Measurements from ENCODE around the gene EMC9. TPM values are rescaled to one million over a fixed set of nuclear protein-coding genes. Genes with fewer than 3 reads are reported as not detected.

Gene EMC9
- total RNA-seq, 1 donor from 2014 or later = 26.4 TPM

DNA sequence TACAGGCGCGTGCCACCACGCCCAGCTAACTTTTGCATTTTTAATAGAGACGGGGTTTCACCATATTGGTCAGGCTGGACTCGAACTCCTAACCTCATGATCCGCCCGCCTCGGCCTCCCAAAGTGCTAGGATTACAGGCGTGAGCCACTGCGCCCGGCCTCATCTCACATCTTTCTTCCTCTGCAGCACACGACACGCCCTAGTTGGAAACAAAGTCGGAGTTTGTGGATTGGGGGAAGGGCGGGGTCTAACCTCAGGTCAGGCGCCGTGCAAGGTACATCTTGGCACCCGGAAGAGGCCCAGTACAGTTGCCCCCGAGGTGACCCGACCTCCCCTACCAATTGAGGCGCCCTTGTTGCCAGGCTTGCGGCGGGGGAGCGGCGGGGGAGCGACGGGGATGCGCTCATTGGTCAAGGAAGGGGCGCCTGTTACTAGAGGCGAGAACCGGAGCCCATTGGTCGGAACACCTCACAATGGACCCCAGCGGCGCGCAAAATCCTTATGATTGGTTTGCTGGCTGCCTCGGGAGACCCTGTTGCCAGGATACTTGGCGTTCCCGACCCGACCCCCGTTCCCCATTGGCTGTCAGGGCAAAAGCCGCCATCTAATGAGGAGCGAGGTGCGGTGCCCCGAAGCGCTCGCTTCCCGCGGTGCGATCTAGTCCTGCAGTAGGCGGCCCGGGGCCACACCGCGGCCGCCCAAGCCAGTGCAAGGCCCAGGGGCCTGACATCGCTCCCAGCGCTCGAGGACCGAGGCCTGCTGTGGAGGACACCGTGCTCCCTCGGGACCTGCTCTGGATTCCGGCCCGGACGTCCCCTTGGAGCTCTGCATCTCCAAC is 30.2 kb upstream of the EMC9 start, which contains the start of gene REC8:
REC8 (plus strand) TSS at position 659 of the 839 bp plus-strand sequence. CDS start 473 bp downstream, outside the sequence.
- Mint-ChIP-seq H3K4me3 (ENCODE audit: low read depth) (peak within 1 kb of the TSS; percentile 69), H3K27me3 (ENCODE audit: low read depth) (no peaks in the 10 kb centered on the region), H3K36me3 (ENCODE audit: low read depth) (peaks cover 70% of the 10 kb centered on the region), H3K9me3 (no peaks in the 10 kb centered on the region), H3K4me1 (ENCODE audit: low read depth) (peaks cover 27% of the 10 kb centered on the region), H3K27ac (peak within 1 kb of the TSS; percentile 58)
- DNase-seq (ENCODE audit: low spot score) = peak; percentile 41
- intact Hi-C loops (cut with micrococcal nuclease) = no loop called here

DNA sequence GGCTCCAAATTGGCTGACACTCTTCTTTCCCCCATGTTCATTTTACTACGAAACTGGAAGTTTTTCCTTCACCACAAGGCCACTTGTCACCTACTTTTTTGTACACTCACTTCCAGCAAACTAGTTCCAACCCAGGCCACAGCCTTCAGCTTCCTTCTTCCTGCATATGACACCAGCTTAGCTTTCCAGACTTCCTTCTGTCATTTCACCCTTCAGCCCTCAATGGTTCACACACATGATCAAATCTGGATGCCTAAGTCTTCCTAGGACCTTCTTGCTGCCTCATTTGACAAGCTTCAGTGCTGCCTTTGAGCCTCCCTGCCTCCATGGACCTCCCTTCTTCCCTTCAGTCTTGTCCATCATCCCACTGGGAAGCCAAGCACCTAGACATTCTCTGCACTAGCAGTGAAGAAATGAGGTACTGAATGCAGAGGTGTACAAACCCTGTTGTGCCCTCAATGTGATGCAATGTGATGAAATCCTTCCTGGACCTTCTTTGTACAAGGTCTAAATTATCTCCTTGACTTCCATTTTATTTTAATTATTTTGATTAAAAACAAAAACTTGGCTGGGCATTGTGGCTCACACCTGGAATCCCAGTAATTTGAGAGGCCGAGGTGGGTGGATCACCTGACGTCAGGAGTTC is 26.2 kb upstream of the EMC9 start:
- H3K9me3 Mint-ChIP-seq = no peaks in the 10 kb centered on the region

DNA sequence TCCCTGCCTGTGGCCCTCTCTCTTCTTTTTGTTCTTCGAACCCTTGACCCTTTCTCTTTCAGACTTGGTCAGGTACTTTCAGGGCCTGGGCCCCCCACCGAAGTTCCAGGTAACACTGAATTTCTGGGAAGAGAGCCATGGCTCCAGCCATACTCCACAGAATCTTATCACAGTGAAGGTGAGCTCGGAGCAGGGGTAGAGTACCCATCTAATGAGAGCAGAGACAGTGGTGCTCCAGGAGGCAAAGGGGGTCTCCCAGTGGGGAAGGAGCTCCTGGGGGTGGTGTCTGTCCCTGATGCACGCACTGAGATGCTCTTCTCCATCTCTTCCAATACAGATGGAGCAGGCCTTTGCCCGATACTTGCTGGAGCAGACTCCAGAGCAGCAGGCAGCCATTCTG is 24.4 kb upstream of the EMC9 start:
- Mint-ChIP-seq H3K4me3 (ENCODE audit: low read depth) (no peak overlapping the region), H3K27ac (no peak overlapping the region), H3K4me1 (ENCODE audit: low read depth) (peaks cover 42% of the 10 kb centered on the region), H3K9me3 (no peaks in the 10 kb centered on the region), H3K36me3 (ENCODE audit: low read depth) (peaks cover 89% of the 10 kb centered on the region), H3K27me3 (ENCODE audit: low read depth) (no peaks in the 10 kb centered on the region)
- intact Hi-C loops (cut with micrococcal nuclease) = no loop called here
- no peak for DNase-seq (ENCODE audit: low spot score)

More for the DNA sequence above, 26.2 kb upstream of the EMC9 start:
- H3K4me1 Mint-ChIP-seq (ENCODE audit: low read depth) = peaks cover 40% of the 10 kb centered on the region
- intact Hi-C loops (cut with micrococcal nuclease) = no loop called here
- no peaks in the 10 kb centered on the region for H3K27me3 Mint-ChIP-seq (ENCODE audit: low read depth)
- H3K27ac Mint-ChIP-seq = peak overlapping the region; percentile 74
- H3K4me3 Mint-ChIP-seq (ENCODE audit: low read depth) = no peak overlapping the region
- no peak for DNase-seq (ENCODE audit: low spot score)
- H3K36me3 Mint-ChIP-seq (ENCODE audit: low read depth) = peaks cover 86% of the 10 kb centered on the region

DNA sequence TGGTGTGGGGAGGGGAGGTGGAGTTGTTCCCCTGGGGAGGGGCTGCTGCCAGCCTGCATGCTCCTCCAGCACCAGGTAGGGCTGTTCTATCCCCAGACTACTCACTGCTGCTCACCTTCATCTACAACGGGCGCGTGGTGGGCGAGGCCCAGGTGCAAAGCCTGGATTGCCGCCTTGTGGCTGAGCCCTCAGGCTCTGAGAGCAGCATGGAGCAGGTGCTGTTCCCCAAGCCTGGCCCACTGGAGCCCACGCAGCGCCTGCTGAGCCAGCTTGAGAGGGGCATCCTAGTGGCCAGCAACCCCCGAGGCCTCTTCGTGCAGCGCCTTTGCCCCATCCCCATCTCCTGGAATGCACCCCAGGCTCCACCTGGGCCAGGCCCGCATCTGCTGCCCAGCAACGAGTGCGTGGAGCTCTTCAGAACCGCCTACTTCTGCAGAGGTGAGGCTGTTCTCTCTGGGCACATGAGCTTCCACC is 23.2 kb upstream of the EMC9 start:
- intact Hi-C loops (cut with micrococcal nuclease) = loop anchor here (5.0 kb wide), 1 partner anchor 107 kb away; no protein-coding TSS in a partner anchor
- Mint-ChIP-seq H3K4me3 (ENCODE audit: low read depth) (no peak overlapping the region), H3K27me3 (ENCODE audit: low read depth) (no peaks in the 10 kb centered on the region), H3K4me1 (ENCODE audit: low read depth) (peaks cover 50% of the 10 kb centered on the region), H3K27ac (peak overlapping the region; percentile 59), H3K36me3 (ENCODE audit: low read depth) (peaks cover 92% of the 10 kb centered on the region), H3K9me3 (no peaks in the 10 kb centered on the region)
- no peak for DNase-seq (ENCODE audit: low spot score)

DNA sequence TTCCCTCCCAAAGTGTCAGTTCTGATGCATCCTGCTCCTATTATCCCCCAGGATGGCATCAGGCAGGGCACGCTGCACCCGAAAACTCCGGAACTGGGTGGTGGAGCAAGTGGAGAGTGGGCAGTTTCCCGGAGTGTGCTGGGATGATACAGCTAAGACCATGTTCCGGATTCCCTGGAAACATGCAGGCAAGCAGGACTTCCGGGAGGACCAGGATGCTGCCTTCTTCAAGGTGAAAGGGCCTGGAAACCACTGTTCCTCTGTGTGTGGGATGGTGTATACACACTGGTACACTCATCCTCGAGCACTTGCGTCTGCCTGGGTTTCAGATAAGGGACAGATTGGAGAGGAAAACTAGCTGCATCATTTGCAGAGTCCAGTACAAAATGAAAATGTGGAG is 20.7 kb upstream of the EMC9 start:
- H3K4me1 Mint-ChIP-seq (ENCODE audit: low read depth) = peaks cover 42% of the 10 kb centered on the region
- no peak for DNase-seq (ENCODE audit: low spot score)
- peak overlapping the region; percentile 95 for H3K4me3 Mint-ChIP-seq (ENCODE audit: low read depth)
- H3K27ac Mint-ChIP-seq = peak overlapping the region; percentile 97
- intact Hi-C loops (cut with micrococcal nuclease) = loop anchor here (5.0 kb wide), 1 partner anchor 105 kb away; no protein-coding TSS in a partner anchor
- no peaks in the 10 kb centered on the region for H3K9me3 Mint-ChIP-seq
- H3K27me3 Mint-ChIP-seq (ENCODE audit: low read depth) = no peaks in the 10 kb centered on the region
- peaks cover 91% of the 10 kb centered on the region for H3K36me3 Mint-ChIP-seq (ENCODE audit: low read depth)

DNA sequence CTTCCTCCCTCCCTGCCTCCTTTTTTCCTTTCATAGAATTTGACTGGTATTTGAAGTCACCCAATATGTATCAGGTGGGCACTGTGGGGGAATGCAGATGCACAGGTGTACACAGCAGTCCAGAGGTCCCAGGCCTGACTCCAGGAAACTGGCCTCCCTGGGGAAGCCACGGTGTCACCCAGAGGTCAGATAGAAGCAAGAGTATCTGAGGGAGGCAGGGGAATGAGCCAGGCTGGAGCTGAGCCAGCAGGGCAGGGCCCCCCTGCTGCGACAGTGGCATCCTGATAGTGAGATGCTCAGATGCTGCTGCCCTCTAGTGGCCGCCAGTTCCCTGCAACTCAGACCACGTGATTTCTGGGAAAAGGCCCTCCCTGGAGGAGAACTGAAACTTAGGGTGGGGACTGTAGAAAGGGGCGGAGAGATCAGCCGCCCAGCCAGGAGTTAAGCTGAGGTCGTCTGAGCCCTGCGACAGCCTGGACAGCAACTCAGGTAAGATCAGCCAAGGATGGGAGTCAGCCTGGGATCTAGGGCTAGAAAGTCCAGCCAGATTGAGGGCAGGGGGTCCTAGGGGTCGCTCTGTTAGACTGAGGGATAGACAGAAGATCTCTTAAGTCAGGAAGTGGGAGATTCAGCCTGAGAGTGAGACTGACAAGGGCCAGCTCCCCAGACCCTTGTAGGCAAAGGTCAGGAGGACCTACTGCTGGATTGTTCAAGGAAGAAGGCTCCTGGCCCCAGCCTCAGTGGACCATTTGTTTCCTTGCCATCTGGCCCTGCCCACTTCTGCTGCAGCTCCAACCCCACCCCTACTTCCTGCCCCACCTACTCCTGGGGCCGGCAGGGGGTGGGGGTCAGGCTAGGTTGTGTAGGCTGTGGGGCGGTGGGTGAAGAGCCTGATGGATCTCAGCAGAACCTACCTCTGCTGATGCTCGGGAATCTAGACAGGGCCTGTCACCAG is 19.7 kb upstream of the EMC9 start, which contains the start of gene IRF9:
IRF9 (plus strand) TSS at position 416 of the 955 bp plus-strand sequence. CDS start 880 bp downstream, outside the sequence.
- H3K4me1 Mint-ChIP-seq (ENCODE audit: low read depth) = peaks cover 38% of the 10 kb centered on the region

DNA sequence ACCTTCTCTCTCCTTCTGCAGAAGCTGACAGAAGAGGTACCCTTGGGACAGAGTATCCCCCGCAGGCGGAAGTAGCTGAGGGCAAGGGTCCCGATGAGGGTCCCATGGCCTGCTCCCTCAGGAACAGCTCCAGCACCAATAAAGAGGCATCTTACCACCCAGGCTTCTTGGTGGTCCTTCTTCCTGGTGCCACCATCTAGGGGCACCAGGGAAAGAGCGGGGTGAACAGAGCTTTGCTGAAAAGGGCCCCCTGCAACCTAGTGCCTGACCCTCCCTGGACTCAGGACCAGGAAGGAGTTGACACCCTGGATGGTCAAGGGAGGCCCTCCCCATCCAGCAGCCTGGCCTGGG is 19.1 kb upstream of the EMC9 start:
- Mint-ChIP-seq H3K4me3 (ENCODE audit: low read depth) (peak overlapping the region; percentile 95), H3K9me3 (no peaks in the 10 kb centered on the region), H3K27ac (peak overlapping the region; percentile 97), H3K27me3 (ENCODE audit: low read depth) (no peaks in the 10 kb centered on the region), H3K36me3 (ENCODE audit: low read depth) (peaks cover 86% of the 10 kb centered on the region), H3K4me1 (ENCODE audit: low read depth) (peaks cover 38% of the 10 kb centered on the region)
- no peak for DNase-seq (ENCODE audit: low spot score)
- intact Hi-C loops (cut with micrococcal nuclease) = loop anchor here (2.0 to 5.0 kb wide), 2 partner anchors 103 to 146 kb away; no protein-coding TSS in a partner anchor

More for the DNA sequence above, 19.7 kb upstream of the EMC9 start, which contains the start of gene IRF9:
- H3K27me3 Mint-ChIP-seq (ENCODE audit: low read depth) = no peaks in the 10 kb centered on the region
- intact Hi-C loops (cut with micrococcal nuclease) = loop anchor here (1.0 to 5.0 kb wide), 7 partner anchors 14 to 146 kb away; partner anchors contain the start of genes DCAF11, EMC9, IPO4 and NRL
- H3K36me3 Mint-ChIP-seq (ENCODE audit: low read depth) = peaks cover 87% of the 10 kb centered on the region
- peak within 1 kb of the TSS; percentile 95 for H3K4me3 Mint-ChIP-seq (ENCODE audit: low read depth)
- DNase-seq (ENCODE audit: low spot score) = peak; percentile 97
- H3K9me3 Mint-ChIP-seq = no peaks in the 10 kb centered on the region
- H3K27ac Mint-ChIP-seq = peak within 1 kb of the TSS; percentile 97

DNA sequence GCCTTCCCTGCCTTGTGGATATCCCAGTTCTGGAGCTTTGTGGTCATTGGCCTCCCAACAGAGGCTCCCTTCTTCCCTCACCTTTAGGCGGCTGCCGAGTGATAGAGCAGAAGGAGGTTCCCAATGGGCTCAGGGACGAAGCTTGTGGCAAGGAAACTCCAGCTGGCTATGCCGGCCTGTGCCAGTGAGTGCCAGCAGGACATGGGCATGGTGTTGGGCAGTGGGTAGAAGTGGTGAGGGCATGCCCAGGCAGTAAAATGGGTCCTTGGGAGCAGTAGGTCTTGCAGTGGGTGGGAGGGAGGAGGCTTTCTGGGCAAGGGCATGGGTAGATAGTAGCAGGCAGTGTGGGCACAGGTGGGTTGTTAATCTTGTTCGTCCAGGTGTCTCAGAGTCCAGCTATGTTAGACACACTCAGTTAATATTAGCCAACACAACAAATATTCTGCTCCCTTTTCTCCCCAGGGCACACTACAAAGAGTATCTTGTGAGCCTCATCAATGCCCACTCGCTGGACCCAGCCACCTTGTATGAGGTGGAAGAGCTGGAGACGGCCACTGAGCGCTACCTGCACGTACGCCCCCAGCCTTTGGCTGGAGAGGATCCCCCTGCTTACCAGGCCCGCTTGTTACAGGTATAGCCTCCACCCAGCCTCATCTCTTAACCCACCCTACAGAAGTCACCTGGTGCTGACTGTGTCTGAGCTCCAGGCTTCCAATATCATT is 18.5 kb upstream of the EMC9 start:
- H3K9me3 Mint-ChIP-seq = no peaks in the 10 kb centered on the region
- H3K4me3 Mint-ChIP-seq (ENCODE audit: low read depth) = no peak overlapping the region
- H3K4me1 Mint-ChIP-seq (ENCODE audit: low read depth) = peaks cover 35% of the 10 kb centered on the region
- peaks cover 86% of the 10 kb centered on the region for H3K36me3 Mint-ChIP-seq (ENCODE audit: low read depth)
- no peaks in the 10 kb centered on the region for H3K27me3 Mint-ChIP-seq (ENCODE audit: low read depth)
- intact Hi-C loops (cut with micrococcal nuclease) = loop anchor here (2.0 to 5.0 kb wide), 2 partner anchors 103 to 145 kb away; no protein-coding TSS in a partner anchor
- peak overlapping the region; percentile 97 for H3K27ac Mint-ChIP-seq
- DNase-seq (ENCODE audit: low spot score) = no peak

DNA sequence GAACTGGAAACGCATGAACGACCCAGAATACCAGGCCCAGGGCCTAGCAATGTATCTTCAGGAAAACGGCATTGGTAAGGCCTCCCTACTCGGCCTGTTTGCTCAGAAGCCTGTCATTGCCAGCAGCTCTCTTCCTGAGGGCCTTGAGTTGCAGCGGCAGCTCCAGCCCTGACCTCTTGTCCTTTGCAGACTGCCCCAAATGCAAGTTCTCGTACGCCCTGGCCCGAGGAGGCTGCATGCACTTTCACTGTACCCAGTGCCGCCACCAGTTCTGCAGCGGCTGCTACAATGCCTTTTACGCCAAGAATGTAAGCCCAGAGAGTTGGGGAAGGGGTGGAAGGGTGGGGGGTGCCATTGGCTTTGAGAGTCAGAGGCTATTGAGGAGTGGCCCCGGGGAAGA is 15.9 kb upstream of the EMC9 start:
- Mint-ChIP-seq H3K36me3 (ENCODE audit: low read depth) (peaks cover 74% of the 10 kb centered on the region), H3K27ac (no peak overlapping the region)

DNA sequence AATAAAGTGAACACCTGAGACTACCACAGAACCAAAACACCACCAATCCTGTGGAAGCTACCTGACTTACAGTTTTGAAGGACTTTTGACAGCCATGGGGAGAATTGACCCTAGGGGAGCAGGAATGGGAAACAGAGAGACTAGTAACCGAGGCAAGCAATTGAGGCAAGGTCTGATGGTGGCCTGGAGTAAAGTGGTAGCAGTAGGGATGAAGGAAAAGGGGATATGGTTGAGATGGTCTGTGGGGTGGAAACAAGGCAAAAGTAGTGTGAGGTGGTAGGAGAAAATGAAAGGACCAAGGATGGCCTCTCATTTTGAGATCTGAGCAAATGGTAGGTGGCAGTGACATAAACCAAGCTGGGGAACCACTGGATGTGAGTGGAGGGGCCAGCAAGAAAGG is 15.4 kb upstream of the EMC9 start:
- Mint-ChIP-seq H3K27ac (no peak overlapping the region), H3K9me3 (no peaks in the 10 kb centered on the region), H3K4me3 (ENCODE audit: low read depth) (no peak overlapping the region), H3K36me3 (ENCODE audit: low read depth) (peaks cover 74% of the 10 kb centered on the region), H3K4me1 (ENCODE audit: low read depth) (peaks cover 16% of the 10 kb centered on the region), H3K27me3 (ENCODE audit: low read depth) (no peaks in the 10 kb centered on the region)
- DNase-seq (ENCODE audit: low spot score) = no peak
- intact Hi-C loops (cut with micrococcal nuclease) = no loop called here

More for the DNA sequence above, 15.9 kb upstream of the EMC9 start:
- intact Hi-C loops (cut with micrococcal nuclease) = no loop called here
- Mint-ChIP-seq H3K4me3 (ENCODE audit: low read depth) (no peak overlapping the region), H3K9me3 (no peaks in the 10 kb centered on the region), H3K27me3 (ENCODE audit: low read depth) (no peaks in the 10 kb centered on the region), H3K4me1 (ENCODE audit: low read depth) (peaks cover 21% of the 10 kb centered on the region)
- no peak for DNase-seq (ENCODE audit: low spot score)

DNA sequence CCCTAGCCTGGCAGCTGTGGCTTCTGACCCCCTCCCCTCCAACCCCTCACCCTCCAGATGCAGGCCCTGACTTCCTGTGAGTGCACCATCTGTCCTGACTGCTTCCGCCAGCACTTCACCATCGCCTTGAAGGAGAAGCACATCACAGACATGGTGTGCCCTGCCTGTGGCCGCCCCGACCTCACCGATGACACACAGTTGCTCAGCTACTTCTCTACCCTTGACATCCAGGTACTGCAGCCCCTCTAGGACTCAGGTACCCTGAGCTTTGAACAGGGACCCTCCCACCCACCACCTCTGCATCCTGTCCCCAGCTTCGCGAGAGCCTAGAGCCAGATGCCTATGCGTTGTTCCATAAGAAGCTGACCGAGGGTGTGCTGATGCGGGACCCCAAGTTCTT is 13.7 kb upstream of the EMC9 start:
- Mint-ChIP-seq H3K27ac (no peak overlapping the region), H3K36me3 (ENCODE audit: low read depth) (peaks cover 76% of the 10 kb centered on the region), H3K4me3 (ENCODE audit: low read depth) (no peak overlapping the region), H3K4me1 (ENCODE audit: low read depth) (peaks cover 13% of the 10 kb centered on the region), H3K9me3 (no peaks in the 10 kb centered on the region), H3K27me3 (ENCODE audit: low read depth) (no peaks in the 10 kb centered on the region)
- intact Hi-C loops (cut with micrococcal nuclease) = no loop called here
- DNase-seq (ENCODE audit: low spot score) = no peak
